ENCODE results near the gene ATP2C1. TPM values are rescaled to one million over a fixed set of nuclear protein-coding genes. Genes with fewer than 3 reads are reported as not detected.

Gene ATP2C1
- total RNA-seq (88.2 and 99.4 TPM in 2 replicates), polyA plus RNA-seq (31.5 and 33.4 TPM in 2 replicates)

GRCh38 chr3:130893376-130894129 is at the start of gene ATP2C1:
Gene ATP2C1 (plus strand): TSS chr3:130894084. CDS start chr3:130894770, 686 bp downstream.
- peaks cover 22% of the 10 kb centered on the region for H4K20me1 ChIP-seq (ENCODE audit: insufficient read depth, poor library complexity, severe bottlenecking)
- no peaks in the 10 kb centered on the region for H3K9me3 ChIP-seq (ENCODE audit: low read depth)
- WGBS (ENCODE audit: low lambda C conversion rate, missing lambda C conversion rate) = 1% methylated on average over 48 of the region's 69 CpGs
- peak; percentile 99 for DNase-seq (ENCODE audit: low spot score)
- no peaks in the 10 kb centered on the region for H3K36me3 ChIP-seq (replicated peaks; ENCODE audit: insufficient read depth, low read depth)
- peaks cover 42% of the 10 kb centered on the region for H3K79me2 ChIP-seq
- peak within 1 kb of the TSS; percentile 76 for H3K4me3 ChIP-seq
- peaks cover 3% of the 10 kb centered on the region for H3K4me1 ChIP-seq (ENCODE audit: insufficient read depth)
- peak within 1 kb of the TSS; percentile 88 for H2AFZ ChIP-seq
- no peaks in the 10 kb centered on the region for H3K27me3 ChIP-seq
- TF ChIP-seq EZH2phosphoT487 (IDR thresholded peaks at IDR 0.05; ENCODE audit: low read depth, severe bottlenecking, unreplicated experiment) (no peak), EZH2 (IDR thresholded peaks at IDR 0.05; ENCODE audit: borderline replicate concordance) (no peak), CTCF (IDR thresholded peaks at IDR 0.05; ENCODE audit: poor library complexity) (no peak)
- peak within 1 kb of the TSS; percentile 90 for H3K4me2 ChIP-seq
- H3K9me2 ChIP-seq (replicated peaks; ENCODE audit: insufficient read depth) = no peaks in the 10 kb centered on the region
- H3K27ac ChIP-seq = peak within 1 kb of the TSS; percentile 98

- Histone ChIP-seq H3K4me2 (no peak overlapping the region), H3K27me3 (no peaks in the 10 kb centered on the region), H3K36me3 (replicated peaks; ENCODE audit: insufficient read depth, low read depth) (no peaks in the 10 kb centered on the region), H3K27ac (no peak overlapping the region), H4K20me1 (ENCODE audit: insufficient read depth, poor library complexity, severe bottlenecking) (no peaks in the 10 kb centered on the region), H3K9me3 (ENCODE audit: low read depth) (no peaks in the 10 kb centered on the region), H3K9me2 (replicated peaks; ENCODE audit: insufficient read depth) (no peaks in the 10 kb centered on the region), H3K79me2 (no peaks in the 10 kb centered on the region), H3K4me3 (no peak overlapping the region), H3K4me1 (ENCODE audit: insufficient read depth) (peaks cover 2% of the 10 kb centered on the region), H2AFZ (no peak overlapping the region)
- 94% methylated on average over 1 of the region's 1 CpG for WGBS (ENCODE audit: low lambda C conversion rate, missing lambda C conversion rate)
- no peak for TF ChIP-seq EZH2phosphoT487 (IDR thresholded peaks at IDR 0.05; ENCODE audit: low read depth, severe bottlenecking, unreplicated experiment)
- no peak for TF ChIP-seq EZH2 (IDR thresholded peaks at IDR 0.05; ENCODE audit: borderline replicate concordance)
- no peak for TF ChIP-seq CTCF (IDR thresholded peaks at IDR 0.05; ENCODE audit: poor library complexity)
- no peak for DNase-seq (ENCODE audit: low spot score)
These were observed 49.4 kb upstream of the ATP2C1 start for GRCh38 chr3:130844462-130844861.

- H3K27ac ChIP-seq = no peak overlapping the region
- no peaks in the 10 kb centered on the region for H3K36me3 ChIP-seq (replicated peaks; ENCODE audit: insufficient read depth, low read depth)
- WGBS (ENCODE audit: low lambda C conversion rate, missing lambda C conversion rate) = 100% methylated on average over 1 of the region's 1 CpG
- no peak overlapping the region for H2AFZ ChIP-seq
- no peaks in the 10 kb centered on the region for H3K9me2 ChIP-seq (replicated peaks; ENCODE audit: insufficient read depth)
- H3K4me1 ChIP-seq (ENCODE audit: insufficient read depth) = peaks cover 16% of the 10 kb centered on the region
- no peak overlapping the region for H3K4me2 ChIP-seq
- no peaks in the 10 kb centered on the region for H4K20me1 ChIP-seq (ENCODE audit: insufficient read depth, poor library complexity, severe bottlenecking)
- no peak for TF ChIP-seq EZH2phosphoT487 (IDR thresholded peaks at IDR 0.05; ENCODE audit: low read depth, severe bottlenecking, unreplicated experiment)
- no peaks in the 10 kb centered on the region for H3K79me2 ChIP-seq
- H3K9me3 ChIP-seq (ENCODE audit: low read depth) = no peaks in the 10 kb centered on the region
- no peak for DNase-seq (ENCODE audit: low spot score)
- H3K4me3 ChIP-seq = no peak overlapping the region
- H3K27me3 ChIP-seq = no peaks in the 10 kb centered on the region
These were observed 47.7 kb upstream of the ATP2C1 start for GRCh38 chr3:130846181-130846580.

- H4K20me1 ChIP-seq (ENCODE audit: insufficient read depth, poor library complexity, severe bottlenecking) = no peaks in the 10 kb centered on the region
- H3K27ac ChIP-seq = no peak overlapping the region
- no peak overlapping the region for H2AFZ ChIP-seq
- TF ChIP-seq EZH2phosphoT487 (IDR thresholded peaks at IDR 0.05; ENCODE audit: low read depth, severe bottlenecking, unreplicated experiment) = no peak
- no peak for TF ChIP-seq CTCF (IDR thresholded peaks at IDR 0.05; ENCODE audit: poor library complexity)
- TF ChIP-seq EZH2 (IDR thresholded peaks at IDR 0.05; ENCODE audit: borderline replicate concordance) = no peak
- no peaks in the 10 kb centered on the region for H3K9me3 ChIP-seq (ENCODE audit: low read depth)
- 58% methylated on average over 1 of the region's 1 CpG for WGBS (ENCODE audit: low lambda C conversion rate, missing lambda C conversion rate)
- no peaks in the 10 kb centered on the region for H3K9me2 ChIP-seq (replicated peaks; ENCODE audit: insufficient read depth)
- no peak overlapping the region for H3K4me2 ChIP-seq
- no peaks in the 10 kb centered on the region for H3K79me2 ChIP-seq
- H3K36me3 ChIP-seq (replicated peaks; ENCODE audit: insufficient read depth, low read depth) = no peaks in the 10 kb centered on the region
- no peaks in the 10 kb centered on the region for H3K27me3 ChIP-seq
- no peak for DNase-seq (ENCODE audit: low spot score)
- H3K4me3 ChIP-seq = no peak overlapping the region
- peaks cover 16% of the 10 kb centered on the region for H3K4me1 ChIP-seq (ENCODE audit: insufficient read depth)
These were observed 44.8 kb upstream of the ATP2C1 start for GRCh38 chr3:130849091-130849552.

Data from hepatocyte (in vitro differentiated cells).